H1 (cell line): Measurements from ENCODE around the gene TLNRD1. TPM values are rescaled to one million over a fixed set of nuclear protein-coding genes. Genes with fewer than 3 reads are reported as not detected.

ENCODE experiments used
- ASH2L ChIP-seq: fragments of 200-600, 300-600 bp; sonication (generic); IDR thresholded peaks from one replicate; pipeline ENCODE4 v1.7.1; 2017; ENCODE audit warnings: low read length
- BRCA1 ChIP-seq: IDR thresholded peaks from 2 replicates; pipeline ENCODE4 v1.6.1; 2012; ENCODE audit warnings: low read depth, low read length, improper control_type of control experiment
- CEBPB ChIP-seq: IDR thresholded peaks from 2 replicates; pipeline ENCODE4 v1.6.1; 2012; ENCODE audit warnings: low read depth, low read length
- CHD2 ChIP-seq: IDR thresholded peaks from 2 replicates; pipeline ENCODE4 v1.6.1; 2012; ENCODE audit warnings: low read length, improper control_type of control experiment
- HDAC2 ChIP-seq, 2 experiments: fragments of 300-600 bp in 1 of 2; sonication (generic) in 1 of 2; IDR thresholded peaks; 2 replicates each; pipeline ENCODE4 v1.6.1; 2011 to 2012; ENCODE audit warnings: low read depth in 2 of 2, low read length in 2 of 2, mild to moderate bottlenecking in 2 of 2, moderate library complexity in 2 of 2, borderline replicate concordance in 1 of 2, inconsistent platforms in 1 of 2
- POLR2A ChIP-seq, 2 experiments: IDR thresholded peaks; 1 replicate in 1 of 2; 2 replicates in 1 of 2; pipeline ENCODE4 v1.6.1; 2011; ENCODE audit warnings: low read depth in 2 of 2, low read length in 2 of 2, mild to moderate bottlenecking in 2 of 2; ENCODE audit errors: control extremely low read depth in 1 of 2
- SAP30 ChIP-seq: fragments of 300-600 bp; sonication (generic); IDR thresholded peaks from 2 replicates; pipeline ENCODE4 v1.7.1; 2012; ENCODE audit warnings: low read length, moderate library complexity, mild to moderate bottlenecking, inconsistent platforms; ENCODE audit not compliant: insufficient read depth, insufficient replicate concordance
- SP2 ChIP-seq: IDR thresholded peaks from 2 replicates; pipeline ENCODE4 v1.6.1; 2012; ENCODE audit warnings: mild to moderate bottlenecking, low read length, inconsistent platforms
- SRF ChIP-seq: IDR thresholded peaks from 2 replicates; pipeline ENCODE4 v1.6.1; 2011; ENCODE audit warnings: mild to moderate bottlenecking, low read depth, low read length, moderate library complexity
- SUZ12 ChIP-seq: fragments of 200-600 bp; sonication (generic); IDR thresholded peaks from 2 replicates; pipeline ENCODE4 v1.6.1; 2012; ENCODE audit warnings: mild to moderate bottlenecking, inconsistent platforms, low read length, moderate library complexity, mixed read lengths
- TCF12 ChIP-seq: IDR thresholded peaks from 2 replicates; pipeline ENCODE4 v1.6.1; 2011; ENCODE audit warnings: low read depth, mild to moderate bottlenecking, low read length
- TEAD4 ChIP-seq: IDR thresholded peaks from 2 replicates; pipeline ENCODE4 v1.6.1; 2012; ENCODE audit warnings: low read depth, low read length, inconsistent platforms, mixed read lengths
- polyA plus RNA-seq, 7 experiments: library from polyadenylated mRNA; depleted of rRNA in 3 of 7; stranded (reverse) in 5 of 7; unstranded in 2 of 7; fragments of >200 nt in 5 of 7; fragments of 200-250 nt in 2 of 7; gene quantifications; 1 replicate in 5 of 7; 2 replicates in 1 of 7; 4 replicates in 1 of 7; pipeline versions ENCODE4 v1.2.1 to v1.2.3, GENCODE V29; 2011 to 2013; ENCODE audit warnings: missing spikeins in 2 of 7, mixed read lengths in 2 of 7
- total RNA-seq: library from RNA; stranded (reverse); fragmentation: NEBNext Ultra II Directional; extraction: Animal tissue kit (Norgen Biotek cat#: 25700); gene quantifications from 2 replicates; pipeline ENCODE4 v1.2.1, GENCODE V29; 2021
- TF ChIP-seq, protein P1 (sequence below): IDR thresholded peaks from 2 replicates; pipeline ENCODE4 v1.6.1; 2011; ENCODE audit warnings: low read length, improper control_type of control experiment

Gene TLNRD1
- total and polyA plus RNA-seq, 2 of the 8 experiments (the other 6 are each of a cell fraction or from before 2014, with no cell fraction given): 12.2 to 20.5 TPM

DNA sequence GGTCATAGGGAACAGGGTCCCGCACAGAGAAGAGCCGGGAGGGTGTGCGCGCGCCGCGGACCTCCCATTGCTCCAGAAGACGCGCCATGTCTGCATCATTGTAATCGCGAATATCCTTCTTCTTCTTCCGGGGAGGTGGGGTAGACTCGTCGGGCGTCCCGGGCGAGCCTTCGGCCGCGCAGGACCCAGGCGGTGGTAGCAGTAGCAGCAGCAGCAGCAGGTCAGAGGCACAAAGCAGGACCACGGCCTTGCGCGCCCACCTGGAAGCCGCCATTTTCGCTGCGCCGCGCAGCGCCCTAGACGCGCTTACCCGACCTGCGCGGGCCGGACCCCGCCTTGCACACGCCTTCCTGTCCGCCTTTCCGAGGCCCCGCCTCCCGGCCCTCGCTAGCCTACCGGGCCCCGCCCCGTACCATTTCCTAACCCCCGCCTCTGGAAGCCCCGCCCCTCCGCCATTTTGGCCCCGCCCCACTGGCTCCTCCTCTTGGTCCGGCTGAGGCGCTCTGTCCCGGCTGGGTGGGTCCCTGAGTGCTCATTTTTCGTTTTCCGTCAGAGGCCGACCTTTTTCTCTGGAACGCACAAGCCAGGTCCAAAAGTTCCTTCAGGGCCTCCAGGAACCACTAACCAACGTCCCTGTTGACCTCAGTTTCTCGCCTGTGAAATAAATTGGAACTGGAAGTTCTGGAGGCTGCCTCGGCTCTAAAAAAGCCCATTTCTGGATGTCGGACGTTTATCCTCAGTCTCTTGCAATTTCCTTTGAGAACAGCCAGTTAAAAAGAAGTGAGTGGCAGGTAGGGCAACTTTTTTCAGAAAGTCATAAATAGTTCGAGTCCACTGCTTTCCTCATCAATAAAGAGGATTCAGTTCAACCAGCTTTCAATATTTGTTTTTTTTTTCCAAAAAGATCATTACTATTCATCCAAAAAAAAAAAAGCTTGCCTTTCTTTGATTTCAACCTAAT is 10.9 kb upstream of the TLNRD1 start, which contains the start of gene MESD (continued):
- TF ChIP-seq, protein P1, sequence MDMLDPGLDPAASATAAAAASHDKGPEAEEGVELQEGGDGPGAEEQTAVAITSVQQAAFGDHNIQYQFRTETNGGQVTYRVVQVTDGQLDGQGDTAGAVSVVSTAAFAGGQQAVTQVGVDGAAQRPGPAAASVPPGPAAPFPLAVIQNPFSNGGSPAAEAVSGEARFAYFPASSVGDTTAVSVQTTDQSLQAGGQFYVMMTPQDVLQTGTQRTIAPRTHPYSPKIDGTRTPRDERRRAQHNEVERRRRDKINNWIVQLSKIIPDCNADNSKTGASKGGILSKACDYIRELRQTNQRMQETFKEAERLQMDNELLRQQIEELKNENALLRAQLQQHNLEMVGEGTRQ: no peak
- TF ChIP-seq TCF12 (no peak), TEAD4 (peak; percentile 18; the same call in 1 of the 2 replicates), SP2 (no peak), HDAC2 (IDR thresholded peaks at IDR 0.05; ENCODE audit: borderline replicate concordance in 1 of 2, low read depth in 2 of 2, low read length in 2 of 2) (no peak; a peak in 1 of 4 replicates), SRF (no peak), POLR2A (IDR thresholded peaks at IDR 0.05; ENCODE audit: control extremely low read depth in 1 of 2, low read depth in 2 of 2, low read length in 2 of 2) (peak; percentile 97 to 99), ASH2L (peak; percentile 76), BRCA1 (no peak), CHD2 (no peak), SAP30 (no peak), SUZ12 (no peak), CEBPB (no peak)
